UCSD-AML1 (cell line): ENCODE results near the gene PRRC2A.
A peak's percentile ranks its signal among the peaks of the same experiment; 100 is the strongest.

Source experiments
- DNase-seq: peaks from one replicate; lab custom pipeline; 2025; ENCODE audit not compliant: unreplicated experiment; lab: John Stamatoyannopoulos, UW

The PRRC2A gene

DNA sequence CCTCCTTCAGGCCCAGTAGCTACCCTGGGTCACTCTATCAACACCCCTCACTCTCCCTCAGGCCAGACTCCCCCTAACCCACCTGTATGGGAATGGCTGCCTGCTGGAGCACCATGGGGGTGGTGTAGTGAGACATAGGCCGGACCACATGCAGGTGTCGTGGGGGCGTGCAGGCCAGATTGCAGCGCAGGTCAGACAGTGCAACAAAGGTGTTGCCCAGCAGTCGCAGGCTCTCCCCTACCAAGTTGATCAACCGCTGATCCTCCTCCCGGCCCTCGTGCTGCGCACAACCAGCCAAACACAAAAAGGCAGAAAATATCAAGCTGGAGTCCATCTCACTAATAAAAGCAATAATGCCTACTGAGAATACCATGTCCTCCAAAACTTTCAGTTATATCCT lies 24.8 kb downstream of the PRRC2A start:
- DNase-seq, result no peak

DNA sequence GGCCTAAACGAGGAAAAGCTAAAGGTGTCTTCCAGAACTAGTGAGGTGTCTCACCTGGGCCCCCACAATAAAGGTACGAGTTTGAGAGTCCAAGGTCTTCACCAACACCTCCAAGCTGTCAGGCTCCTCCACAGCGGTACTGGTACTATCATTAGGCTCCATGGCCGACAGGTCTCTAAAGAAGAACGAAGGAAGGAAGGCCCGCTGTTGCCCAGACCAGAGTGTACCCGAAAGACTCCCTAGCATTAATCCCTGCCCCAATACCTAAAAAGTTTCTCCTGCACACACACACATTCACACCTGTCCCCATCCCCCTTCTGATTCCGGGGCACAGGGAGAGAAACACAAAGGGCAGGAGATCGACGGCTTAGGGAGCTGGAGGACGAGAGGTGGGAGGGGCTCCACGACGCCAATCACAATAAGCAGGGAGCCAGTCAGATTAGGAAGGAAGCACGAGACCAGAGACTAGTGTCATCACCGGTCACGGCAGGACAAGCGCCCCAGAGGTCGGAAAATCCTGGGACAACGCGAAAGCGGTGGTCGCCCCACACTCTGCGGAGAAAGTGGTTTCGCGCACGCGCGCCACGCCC lies 31.2 kb downstream of the PRRC2A start:
- DNase-seq, result no peak

DNA sequence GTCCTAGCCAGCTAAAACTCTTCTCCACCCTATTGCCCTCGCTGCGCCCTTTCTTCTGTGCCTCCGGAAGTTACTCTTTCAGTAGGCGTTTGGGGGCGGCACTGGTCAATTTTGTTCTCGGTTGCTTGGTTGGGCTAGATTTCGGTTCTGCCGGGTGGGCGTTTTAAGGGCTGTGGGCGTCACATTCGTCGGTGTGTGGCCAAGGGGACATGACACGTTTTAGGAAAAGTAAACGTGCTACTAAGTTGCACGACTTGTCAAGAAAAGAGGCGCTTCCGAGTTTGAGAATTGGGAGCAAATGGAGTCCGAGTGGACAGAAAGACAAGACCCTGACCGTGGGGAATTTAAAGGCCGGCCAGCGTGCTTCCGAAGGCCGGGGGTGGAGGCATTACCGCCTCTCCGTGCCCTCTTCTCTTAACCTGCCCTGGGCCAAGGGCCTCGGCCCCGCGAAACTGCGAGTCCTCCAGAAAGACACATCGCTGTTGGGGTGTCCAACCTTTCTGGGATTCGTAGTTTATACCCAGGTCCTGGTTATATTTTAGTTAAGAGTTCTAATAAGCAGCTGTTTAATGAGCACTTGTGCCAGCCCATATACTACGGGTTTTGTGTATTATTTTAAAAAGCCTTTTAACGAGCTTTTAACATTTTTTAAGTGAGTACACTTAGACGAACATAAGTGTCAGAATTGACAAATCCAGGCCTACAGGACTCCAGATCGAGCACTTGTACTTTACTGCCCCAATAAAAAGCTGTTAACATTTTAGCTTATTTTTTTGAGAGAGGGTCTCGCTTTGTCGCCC lies 32.6 kb downstream of the PRRC2A start:
- DNase-seq, result no peak

DNA sequence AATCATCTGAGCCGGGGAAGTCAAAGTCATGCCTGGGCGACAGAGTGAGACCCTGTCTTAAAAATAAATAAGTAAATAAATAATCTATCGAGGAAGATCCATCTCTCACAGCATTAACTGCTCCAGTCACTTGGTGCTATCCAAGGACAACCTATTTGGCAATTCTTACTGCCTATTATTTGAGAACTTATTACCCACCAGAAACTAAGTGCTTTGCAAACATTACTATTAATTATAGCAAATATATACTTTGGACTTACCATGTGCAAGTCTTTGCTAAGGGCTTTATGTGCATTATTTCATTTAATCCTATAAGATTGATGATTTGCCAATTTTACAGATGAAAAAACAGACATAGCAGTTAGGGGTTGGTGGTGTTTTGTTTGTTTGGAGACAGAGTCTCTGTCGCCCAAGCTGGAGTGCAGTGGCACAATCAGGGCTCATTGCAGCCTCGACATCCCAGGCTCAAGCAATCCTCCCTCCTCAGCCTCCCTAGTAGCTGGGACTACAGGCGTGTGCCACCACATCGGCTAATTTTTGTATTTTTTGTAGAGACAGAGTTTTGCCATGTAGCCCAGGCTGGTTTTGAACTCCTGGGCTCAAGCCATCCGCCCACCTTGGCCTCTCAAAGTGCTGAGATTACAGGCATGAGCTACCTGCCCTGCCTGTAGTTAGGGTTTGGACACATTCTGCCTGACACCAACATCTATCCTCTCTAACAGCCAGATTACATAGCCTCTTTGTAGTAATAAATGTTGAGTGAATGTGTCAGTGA lies 34.2 kb downstream of the PRRC2A start:
- no peak for DNase-seq

DNA sequence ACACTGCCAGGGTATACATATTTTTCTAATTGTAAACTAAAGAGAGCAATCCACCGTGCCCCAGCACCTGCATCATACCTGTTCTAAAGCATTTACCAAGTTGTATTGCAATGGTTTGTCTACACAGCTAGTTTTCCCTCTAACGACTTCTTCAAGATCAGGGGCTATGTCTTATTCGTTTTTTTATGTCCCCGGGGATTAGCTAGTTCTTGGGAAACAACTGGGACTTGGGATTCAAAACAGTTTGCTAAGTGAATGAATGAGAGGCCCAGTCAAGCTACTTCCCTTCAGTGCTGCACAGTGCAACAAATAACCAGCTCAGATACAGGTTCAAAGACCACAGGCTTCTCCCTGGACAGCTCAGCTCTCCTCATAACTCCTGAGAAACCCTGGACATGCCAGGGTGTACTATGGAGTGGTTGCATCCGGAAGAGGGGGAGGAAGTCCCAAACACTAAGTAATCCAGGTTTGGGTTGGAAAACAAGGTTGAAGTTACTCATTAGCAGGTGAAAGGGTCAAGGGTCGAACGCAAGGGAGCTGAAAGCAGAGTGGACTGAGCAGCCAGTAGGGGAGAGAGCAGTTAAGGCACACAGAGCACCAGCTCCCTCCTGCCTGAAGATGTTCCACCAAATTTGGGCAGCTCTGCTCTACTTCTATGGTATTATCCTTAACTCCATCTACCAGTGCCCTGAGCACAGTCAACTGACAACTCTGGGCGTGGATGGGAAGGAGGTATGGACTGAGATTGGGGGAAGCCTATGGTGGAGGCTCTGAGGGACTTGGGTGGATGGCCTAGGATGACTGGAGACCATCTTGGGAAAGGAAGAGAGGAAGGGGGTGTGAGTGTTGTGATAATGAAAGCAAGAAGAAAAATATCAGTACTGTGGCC lies 35.1 kb downstream of the PRRC2A start, which contains the start of gene APOM:
APOM (plus strand) TSS at position 546 of the 889 bp plus-strand sequence; CDS start at position 619, 73 bp downstream.
- DNase-seq, result no peak

DNA sequence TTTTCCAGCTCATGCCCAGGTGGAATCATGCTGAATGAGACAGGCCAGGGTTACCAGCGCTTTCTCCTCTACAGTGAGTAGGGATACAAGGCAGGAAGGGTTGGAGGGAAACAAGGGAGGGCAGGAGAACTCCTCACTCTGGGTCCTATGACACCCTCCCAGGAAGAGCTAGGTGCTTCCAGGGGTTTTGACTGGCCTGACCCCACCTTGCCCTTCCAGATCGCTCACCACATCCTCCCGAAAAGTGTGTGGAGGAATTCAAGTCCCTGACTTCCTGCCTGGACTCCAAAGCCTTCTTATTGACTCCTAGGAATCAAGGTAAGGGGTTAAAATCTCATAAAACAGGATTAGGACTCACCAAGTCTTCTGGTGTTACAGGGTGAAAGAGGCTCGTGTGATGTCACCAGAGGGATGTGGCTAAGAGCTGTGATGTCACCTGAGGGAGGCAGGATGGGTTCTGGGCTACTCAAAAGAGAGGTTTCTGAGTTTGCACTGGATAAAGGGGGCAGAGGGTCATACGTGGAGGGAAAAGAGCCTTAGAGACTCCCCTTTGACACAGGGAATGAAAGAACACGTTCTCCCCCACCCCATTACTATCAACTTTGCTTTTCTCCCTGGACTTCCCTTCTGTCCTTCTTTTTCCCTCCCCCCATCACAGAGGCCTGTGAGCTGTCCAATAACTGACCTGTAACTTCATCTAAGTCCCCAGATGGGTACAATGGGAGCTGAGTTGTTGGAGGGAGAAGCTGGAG lies 37.1 kb downstream of the PRRC2A start:
- no peak for DNase-seq

DNA sequence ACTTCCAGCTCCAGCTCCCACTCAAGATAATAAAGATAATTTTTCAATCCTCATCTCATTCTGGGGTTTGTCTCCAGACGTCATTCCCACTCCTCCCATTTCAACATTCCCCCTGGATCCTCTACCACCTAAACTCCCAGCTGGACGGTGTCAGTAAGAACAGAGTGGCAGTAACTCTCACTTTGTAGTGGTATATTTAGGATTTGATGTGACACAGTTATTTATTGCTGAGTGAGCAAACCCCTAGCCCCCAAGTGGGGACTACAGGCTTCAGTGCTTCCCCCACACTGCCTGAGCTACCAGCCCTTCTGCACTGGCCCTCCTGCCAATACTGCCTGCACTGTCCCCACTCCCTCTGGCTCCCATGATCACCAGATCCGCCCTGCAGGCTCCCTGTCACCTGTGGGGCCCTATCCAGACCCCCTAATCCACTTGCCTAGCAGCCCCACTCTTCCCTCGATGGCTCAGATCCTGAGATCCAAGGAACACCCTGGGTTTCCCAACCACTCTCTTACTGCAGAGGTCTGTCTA lies 37.7 kb downstream of the PRRC2A start:
- DNase-seq, result no peak

DNA sequence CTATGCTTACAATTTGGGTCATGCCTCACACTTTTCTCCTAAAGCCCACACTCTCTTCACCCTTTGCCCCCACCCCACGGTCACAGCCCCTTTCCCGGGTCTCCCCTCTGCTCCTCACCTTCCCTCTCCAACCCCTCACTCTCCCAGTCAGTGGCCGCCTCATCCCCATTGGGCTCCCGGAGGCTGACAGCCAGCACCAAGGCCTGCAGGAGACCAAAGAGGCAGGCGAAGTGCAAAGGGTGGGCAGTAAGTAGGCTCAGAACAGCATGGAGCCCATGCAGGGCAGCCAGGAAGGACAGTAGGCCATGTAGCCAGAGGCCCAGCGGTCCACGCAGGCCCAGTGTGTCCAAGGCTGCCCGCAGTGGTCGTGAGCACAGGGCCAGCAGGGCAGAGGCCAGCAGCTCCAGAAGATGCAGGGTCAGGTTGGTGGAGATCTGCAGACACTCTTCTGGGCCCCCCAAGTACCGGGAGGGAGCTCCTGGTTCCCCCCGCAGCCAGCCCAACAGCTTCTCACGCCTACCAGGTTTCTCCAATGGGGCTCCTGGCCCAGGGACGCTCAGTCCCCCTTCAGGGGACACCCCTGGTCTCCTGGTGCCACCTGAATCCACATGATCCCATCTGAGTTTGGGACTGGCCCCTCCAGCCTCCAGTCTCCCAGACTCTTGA lies 38.6 kb downstream of the PRRC2A start:
- DNase-seq, result no peak

DNA sequence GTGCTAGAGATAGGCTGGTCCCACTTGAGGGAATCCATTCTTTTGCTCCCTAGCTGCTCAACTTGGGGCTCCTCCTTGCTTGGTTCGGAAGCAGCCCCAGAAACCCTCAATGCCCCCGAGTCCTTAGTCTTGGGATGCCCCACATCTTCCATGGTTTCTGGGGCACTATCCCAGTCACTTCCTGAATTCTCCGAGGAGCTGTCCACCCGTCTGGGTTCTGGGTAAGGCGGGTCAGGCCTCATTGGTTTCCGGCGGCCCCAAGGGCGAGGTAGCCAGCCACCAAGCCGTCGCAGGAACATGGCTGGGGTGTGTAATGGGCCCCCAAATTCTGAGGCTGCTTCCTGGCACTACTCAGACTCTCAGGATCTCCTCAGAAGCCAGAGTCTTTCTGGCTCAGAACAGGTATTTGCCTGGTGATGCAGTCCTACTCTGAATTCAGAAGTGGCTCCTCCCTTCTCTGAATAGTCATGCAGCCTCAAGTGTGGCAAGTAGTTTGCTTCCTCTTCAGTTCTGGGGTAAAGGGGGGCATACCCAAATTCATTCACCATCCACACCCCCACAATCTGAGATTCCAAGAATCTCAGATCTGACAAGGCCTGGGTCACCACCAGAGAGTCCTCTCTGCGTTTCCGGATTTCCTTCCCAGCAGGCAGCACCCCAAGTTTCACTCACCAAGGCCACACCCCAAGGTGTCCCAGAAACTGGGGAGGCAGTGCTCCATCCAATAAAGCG lies 39.3 kb downstream of the PRRC2A start:
- no peak for DNase-seq

DNA sequence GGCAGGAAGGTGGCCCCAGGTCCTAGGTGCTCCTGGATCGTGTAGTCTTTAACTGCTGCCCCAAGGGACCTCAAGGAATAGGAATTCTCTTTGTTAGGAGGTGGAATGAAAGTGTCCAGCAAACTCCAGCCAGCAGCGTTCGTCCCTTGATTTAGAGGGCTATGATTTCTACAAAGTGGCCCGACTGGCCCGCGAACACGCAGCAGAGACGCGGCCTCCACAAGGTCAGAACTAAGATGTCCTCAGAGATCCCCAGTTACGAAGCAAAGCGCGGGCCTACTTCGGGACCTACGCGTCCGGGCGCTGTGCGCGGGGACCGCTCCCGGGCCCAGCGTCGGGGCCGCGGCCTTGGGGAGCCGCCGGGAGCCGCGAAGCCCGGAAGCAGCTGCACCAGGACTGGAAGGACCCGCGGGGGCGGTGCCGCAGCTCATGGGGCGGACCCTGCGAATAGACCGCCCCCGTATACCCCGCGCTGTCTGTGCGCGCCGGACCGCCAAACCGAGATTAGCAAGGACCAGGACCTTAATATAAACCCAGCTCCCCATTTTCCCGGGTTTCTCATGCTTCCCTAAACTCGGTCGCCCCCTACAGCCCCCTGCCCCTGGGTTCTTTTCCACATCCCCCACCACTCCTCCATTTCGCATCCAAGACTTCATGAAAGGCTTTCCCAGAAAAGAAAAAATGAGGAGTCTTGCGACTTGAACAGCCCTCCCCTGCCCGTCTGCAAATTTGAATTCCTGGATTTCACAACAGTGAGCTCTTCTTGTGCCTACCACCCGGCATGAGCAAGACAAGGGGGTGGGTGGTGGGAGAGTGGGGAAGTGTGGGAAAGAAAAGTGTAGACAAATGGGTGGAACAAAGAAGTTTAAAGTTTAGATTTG lies 40.1 kb downstream of the PRRC2A start, which contains the start of gene C6orf47:
C6orf47 (minus strand) TSS at position 398 of the 881 bp plus-strand sequence. CDS start 831 bp downstream, outside the sequence.
- DNase-seq, result peak; percentile 89

DNA sequence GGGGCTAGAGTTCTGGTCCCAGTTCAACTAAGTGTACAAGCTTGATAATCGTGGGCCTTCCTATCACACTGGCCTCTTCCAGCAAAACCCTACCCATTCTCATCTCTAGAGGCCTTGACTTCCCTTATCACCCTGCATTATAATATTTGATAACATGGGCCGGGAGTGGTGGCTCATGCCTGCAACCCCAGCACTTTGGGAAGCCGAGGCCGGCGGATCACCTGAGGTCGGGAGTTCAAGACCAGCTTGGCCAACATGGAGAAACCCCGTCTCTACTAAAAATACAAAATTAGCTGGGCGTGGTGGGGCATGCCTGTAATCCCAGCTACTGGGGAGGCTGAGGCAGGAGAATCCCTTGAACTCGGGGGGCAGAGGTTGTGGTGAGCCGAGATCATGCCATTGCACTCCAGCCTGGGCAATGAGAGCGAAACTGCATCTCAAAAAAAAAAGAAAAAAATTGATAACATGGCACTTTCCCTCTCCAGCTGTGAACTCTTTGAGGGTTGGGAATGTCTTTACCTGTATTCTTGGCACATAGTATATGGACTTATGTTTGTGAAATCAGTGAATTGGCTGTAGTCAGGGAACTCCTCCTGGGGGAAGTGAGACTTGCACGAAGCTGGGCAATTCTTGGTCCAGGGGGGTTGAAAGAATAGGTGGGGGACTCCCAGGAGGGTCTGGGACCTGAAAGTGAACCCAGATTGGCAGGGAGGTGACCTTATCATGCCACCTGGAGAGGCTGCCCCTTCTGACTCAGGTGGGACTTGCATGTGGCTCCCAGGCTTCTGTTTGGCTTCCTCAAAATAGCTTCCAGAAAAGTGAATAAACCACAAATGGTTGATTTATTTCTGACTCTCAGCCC lies 41.0 kb downstream of the PRRC2A start:
- no peak for DNase-seq

DNA sequence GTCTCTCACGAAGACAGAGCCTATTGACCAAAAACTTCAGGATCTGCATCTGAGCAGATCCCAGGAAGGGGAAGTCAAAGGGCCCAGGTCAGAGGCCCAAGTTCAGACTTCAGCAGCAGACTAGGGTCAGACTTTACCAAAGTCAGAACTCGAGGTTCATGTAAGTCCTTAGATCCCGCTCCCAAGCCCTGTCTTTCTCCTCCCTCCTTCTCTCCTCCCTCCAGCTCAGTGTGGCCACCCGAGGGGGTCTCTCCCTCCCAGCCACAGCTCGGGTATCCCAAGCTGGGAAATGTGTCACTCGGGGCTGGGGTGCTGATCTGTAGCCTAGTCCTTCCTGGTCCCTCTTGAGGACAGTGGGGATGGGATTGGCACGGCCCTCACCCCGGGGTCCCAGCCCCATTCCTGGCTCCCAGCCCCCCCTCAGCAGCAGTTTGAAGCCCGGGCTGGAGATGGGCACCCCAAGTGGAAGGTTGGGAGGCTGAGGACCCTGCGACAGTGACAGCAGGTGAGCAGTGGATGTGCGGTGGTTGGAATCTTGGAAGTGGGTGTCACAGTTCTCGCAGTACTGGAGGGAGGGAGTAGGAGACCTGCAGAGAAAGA lies 41.7 kb downstream of the PRRC2A start:
- DNase-seq, result no peak

DNA sequence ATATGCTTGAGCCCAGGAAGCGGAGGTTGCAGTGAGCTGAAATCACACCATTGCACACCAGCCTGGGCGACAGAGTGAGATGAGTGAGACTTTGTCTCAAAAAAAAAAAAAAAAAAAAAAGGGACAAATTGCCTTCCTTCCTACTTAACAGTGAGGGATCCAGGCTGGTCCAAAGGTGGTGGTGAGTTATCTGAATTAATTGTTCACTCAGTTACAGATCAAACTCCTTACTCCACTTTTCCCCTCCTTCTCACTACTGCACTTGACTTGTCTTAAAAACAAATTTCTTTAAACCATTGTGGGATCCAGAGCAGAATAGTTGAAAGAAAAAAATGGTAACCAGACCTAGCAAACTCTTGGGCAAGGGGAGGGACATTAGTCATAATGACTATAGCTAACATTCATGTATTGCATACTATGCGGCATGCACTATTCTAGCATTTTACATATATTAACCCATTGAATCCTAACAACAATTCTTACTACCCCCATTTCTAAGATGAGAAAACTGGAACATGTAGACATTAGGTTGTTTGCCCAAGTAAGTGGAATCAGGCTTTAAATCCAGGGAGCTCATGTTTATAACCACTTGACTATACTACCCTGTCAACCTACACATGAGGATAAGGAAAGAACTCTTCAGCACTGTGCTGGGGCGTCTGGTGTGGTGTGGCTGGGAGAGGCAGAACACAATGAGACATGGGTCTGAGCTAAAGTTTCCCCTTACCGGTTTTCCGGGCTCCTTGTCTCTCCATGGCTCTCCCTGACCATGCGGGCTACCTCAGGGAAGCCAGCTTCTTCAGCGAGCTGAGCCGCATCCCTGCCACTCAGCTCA lies 42.8 kb downstream of the PRRC2A start:
- no peak for DNase-seq

DNA sequence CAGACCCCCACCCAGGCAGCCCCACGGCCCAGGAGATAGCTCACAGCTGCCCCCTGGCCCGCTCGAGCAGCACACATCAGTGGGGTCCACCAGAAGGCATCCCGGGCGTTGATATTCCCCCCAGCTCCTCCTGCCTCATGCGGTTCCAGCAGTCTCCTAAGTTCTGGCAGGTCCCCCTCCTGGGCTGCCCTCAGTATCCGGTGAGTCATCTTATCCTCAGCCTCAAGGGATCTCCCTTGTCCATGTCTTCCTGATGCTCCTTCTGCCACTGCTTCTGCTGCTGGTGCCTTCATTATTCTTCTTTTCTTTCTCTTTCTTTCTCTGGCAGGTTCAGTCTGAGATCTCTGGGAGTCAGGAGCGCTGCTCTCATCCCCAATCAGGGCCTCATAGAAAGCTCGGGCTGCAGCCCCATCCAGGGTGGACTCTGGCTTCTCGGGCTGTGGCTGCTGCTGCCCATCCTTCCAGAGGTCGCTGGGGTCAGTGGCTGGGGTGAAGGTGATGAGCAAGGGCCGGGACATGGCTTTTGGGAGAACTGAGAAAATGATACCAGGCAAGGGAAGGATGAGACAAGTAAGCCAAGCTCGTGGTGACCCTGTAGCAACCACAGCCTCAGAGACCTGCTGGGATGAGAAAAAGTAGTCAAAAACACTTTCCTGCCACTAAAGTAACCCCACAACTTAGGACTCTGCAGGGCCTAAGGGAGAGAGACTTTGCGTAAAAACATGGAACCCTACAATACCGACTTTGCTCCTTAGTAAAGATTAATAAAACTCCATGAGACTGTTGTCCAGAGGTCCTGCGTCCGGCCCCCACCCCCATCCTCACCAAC lies 43.7 kb downstream of the PRRC2A start:
- no peak for DNase-seq
